HG03571 (cell line): ENCODE data around the gene ST8SIA5.

Experiments used
- ATAC-seq: cut with Tn5 transposase; IDR thresholded peaks from one replicate; pipeline ENCODE4 v1.9.1; 2021; ENCODE audit not compliant: unreplicated experiment

The ST8SIA5 gene

GRCh38 chr18:46740046-46740445, 16.8 kb downstream of the ST8SIA5 start:
- no peak for ATAC-seq

GRCh38 chr18:46738491-46738890, 18.4 kb downstream of the ST8SIA5 start:
- ATAC-seq: no peak

DNA sequence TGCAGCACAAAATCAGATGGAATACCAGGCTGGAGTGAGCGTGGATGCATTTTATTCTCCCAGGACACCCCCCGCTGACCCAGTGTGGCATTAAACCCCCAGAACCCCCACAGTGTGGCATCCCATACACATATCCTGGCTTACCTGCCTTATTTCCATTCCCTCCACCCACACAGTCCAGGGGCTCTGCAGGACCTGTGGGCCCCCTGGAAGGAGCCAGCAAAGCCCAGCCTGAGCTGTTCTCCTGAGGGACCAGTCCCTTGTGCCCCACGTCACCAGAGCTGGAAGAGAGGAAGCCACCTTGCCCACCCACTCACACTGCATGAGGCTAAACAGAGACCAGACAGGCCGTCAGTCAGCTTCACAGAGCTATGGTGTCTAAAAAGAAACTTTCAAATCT, 20.1 kb downstream of the ST8SIA5 start:
- no peak for ATAC-seq

- no peak for ATAC-seq
Measured at GRCh38 chr18:46736135-46736534, 20.7 kb downstream of the ST8SIA5 start.

DNA sequence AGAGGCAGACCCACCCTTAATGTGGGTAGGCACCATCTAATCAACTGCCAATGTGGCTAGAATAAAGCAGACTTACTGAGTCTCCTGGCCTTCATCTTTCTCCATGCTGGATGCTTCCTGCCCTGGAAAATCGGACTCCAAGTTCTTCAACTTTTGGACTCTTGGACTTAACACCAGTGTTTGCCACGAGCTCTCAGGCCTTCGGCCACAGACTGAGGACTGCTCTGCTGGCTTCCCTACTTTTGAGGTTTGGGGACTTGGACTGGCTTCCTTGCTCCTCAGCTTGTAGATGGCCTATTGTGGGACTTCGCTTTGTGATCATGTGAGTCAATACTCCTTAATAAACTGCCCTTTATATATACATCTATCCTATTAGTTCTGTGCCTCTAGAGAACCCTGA, 21.9 kb downstream of the ST8SIA5 start:
- no peak for ATAC-seq

GRCh38 chr18:46733872-46734271, 23.0 kb downstream of the ST8SIA5 start:
- no peak for ATAC-seq

- ATAC-seq: no peak
Measured at GRCh38 chr18:46732801-46733200, 24.1 kb downstream of the ST8SIA5 start.

GRCh38 chr18:46732201-46732600, 24.7 kb downstream of the ST8SIA5 start:
- ATAC-seq: no peak

GRCh38 chr18:46731316-46731715, 25.5 kb downstream of the ST8SIA5 start:
- no peak for ATAC-seq

- no peak for ATAC-seq
Measured at GRCh38 chr18:46728219-46728930, 28.5 kb downstream of the ST8SIA5 start.

DNA sequence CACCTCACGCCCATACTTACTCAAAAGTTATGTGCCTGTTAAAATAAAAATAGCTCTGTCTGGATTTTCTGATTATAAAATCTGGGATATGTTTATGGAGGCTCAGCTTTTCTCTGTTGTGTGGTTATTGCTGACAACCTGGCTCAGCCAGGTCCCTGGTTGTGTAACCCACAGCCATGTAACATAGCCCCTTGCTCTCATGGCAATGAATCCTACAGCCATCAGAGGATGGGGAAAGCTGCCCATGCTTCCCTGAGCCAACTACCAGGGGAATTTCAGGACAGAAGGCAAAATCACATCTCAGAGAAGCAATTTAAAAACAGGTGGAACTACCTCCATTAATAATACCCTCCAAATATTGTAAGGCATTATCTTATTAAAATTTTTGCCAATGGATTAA, 29.7 kb downstream of the ST8SIA5 start:
- ATAC-seq: no peak

DNA sequence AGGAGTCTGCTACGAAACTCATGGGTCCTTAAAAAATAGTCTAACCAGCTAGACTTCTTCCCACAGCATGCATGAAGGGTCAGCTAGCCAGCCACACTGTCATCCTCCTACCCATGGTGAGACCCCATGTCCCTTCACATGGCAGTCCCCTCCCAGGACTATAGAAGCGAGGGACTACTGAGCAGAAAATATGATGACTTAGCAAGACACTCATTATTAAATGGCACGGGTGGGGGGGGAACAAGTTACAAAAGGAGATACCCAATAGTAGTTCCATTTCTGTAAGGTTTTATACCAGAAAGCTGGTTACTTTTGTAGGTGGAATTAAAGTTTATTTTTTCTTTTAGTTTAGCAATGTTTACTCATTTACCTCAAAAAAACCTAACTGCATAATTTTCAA, 31.5 kb downstream of the ST8SIA5 start:
- no peak for ATAC-seq

DNA sequence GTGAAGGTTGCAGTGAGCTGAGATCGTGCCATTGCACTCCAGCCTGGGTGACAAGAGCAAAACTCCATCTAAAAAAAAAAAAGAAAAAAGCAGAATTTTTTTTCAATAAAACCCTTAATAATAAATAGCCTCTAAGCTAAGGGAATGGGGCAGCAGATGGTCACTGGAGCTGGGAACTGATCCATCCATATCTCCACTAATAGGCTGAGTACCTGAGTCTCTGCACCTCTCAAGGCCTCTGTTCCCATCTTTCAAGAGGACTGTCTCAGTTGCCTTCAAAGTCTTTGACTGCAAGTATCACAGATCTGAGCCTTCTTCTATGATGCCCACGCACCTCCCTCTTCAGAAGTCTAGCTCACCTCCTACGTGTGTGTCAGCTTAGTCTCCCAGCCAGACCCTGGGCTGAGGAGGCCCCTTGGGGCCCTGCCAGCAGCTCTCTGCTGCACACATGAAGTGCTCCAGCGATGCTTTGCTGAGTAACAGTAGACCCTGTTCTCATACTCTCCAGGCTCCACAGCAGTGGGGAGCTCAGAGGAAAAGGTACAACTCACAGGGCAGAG, 32.9 kb downstream of the ST8SIA5 start:
- no peak for ATAC-seq

DNA sequence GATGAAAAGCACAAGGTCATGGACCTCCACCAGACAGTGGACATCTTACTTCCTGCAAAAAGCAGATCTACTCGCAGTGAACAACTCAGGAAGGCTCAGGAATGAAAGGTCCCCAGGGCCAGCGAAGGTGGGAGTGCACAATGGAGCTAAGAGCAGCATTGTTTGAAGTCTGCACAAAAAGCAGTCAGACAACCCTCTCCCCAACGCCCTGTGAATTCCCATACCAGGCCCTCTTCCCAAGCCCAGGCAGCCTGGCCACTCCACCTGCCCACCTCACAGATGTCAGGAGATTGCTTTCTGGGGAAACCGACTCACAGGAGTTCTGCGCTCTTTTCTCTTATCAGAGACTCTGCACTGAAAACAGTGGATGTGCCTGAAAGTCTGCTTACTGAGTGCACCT, 34.8 kb downstream of the ST8SIA5 start:
- no peak for ATAC-seq

DNA sequence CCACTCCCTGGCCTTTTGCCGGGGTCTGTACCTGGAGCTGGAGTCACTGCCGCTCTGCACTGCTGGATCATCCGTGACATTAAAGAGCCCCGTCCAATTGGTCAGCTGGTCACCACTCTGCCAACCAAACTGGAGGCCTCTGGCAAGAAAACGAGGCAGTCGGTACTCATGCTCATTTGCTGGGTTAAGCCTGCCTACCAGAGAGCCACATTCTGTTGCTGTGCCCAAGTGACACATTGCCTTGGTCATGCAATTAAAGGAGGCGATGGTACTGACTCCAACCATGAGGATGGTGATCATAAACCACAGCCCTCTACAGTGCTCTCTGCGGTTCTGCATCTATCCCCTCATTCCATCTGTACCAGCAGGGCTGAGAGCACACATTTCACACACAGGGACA, 35.5 kb downstream of the ST8SIA5 start:
- ATAC-seq: no peak

GRCh38 chr18:46720521-46720920, 36.3 kb downstream of the ST8SIA5 start:
- no peak for ATAC-seq

DNA sequence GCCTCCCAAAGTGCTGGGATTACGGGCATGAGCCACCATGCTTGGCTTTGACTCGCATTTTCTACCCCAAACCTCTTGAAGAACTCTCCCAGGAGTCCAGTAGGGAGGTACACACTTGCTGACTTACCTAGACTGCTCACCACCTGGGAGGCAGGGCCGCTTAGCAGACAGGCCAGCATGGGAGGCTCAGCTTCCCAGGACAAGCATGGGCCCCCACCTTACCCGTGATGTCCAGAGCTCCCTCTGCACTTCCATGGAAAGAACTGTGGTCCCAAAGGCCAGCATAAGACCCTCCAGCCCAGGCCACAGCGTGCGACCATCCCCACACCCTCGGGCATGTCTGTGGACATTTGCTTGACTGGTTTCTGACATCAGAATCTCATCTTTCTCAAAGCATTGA, 36.8 kb downstream of the ST8SIA5 start:
- no peak for ATAC-seq

DNA sequence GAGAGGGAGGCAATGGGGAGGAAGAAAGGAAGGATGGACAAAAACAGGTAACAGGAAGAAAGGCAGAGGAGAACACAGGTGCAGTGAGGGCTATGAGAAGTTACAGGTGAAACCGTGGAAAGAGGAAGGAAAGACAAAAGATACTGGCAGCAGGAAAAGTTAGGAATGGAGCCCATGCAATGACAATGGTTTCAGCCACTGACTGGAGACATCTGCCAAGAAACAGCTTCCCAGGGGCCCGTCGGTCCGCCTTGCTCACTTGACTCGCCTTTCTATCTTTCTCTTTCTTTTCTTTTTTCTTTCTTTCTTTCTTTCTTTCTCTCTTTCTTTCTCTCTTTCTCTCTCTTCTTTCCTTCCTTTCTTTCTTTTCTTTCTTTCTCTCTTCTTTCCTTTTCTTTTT, 37.5 kb downstream of the ST8SIA5 start:
- no peak for ATAC-seq

DNA sequence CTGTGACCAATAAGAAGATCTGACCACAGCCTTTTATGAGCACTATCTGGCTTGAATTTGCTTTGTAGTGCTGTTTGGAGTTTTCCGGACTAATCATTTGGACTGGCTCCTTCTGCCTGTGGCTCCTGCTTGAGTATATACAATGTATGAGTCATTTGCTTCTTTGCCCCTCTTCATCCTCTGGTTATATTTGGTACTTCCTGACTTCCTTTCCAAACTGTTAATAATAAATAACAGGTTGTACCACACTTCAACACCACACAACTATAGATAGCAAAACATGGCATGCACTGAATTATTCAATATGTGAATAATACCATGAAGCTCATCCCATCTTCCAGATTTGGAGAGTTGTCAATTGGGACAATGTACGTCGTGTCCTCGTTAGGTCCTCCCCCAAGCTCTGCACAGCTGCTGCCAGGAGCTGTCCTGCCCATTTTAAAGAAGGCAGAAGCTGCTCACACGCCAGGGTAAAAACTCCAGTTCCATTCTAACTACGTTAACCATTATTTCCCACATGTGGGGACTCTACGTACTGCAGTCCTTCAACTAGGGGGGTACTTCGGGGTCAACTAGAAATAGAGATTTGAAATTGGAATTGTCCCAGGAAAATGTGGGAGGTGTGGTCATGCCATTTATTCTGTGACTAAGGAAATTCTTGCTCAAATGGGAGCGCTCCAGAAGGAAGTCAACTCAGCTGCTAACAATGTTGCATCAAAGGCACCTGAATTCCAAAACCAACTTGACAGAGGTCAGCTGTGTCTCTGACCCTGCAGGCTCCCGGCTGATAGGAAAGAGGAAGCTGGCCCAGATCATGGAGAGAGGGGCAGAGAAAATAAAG, 38.1 kb downstream of the ST8SIA5 start:
- no peak for ATAC-seq

DNA sequence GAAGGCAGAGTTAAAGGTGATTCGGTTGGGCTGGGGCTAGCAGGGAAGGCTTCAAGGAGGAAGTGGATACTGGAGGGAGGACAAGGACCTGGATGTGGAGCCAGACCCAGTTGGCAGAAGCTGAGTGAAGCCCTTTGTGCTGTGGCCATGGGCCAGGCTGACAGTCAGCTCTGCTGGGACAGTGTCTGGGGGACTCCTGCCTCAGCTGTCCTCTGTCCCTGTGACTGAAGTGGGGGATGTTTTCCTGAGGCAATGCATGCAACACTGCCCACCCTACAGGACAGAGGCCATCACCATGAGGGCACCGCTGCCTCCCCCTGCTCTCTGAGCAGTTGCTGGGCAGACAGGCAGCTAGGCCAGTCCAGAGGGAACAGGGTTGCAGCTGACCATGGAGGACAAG, 40.0 kb downstream of the ST8SIA5 start:
- ATAC-seq: no peak

- no peak for ATAC-seq
Measured at GRCh38 chr18:46716336-46716735, 40.5 kb downstream of the ST8SIA5 start.

GRCh38 chr18:46715062-46715461, 41.8 kb downstream of the ST8SIA5 start:
- ATAC-seq: no peak
